HT-29 (cell line): ENCODE data around the gene CYP4A22. TPM values are rescaled to one million over a fixed set of nuclear protein-coding genes. Genes with fewer than 3 reads are reported as not detected.
"Not testable (repeated sequence)": the region's sequence is repeated elsewhere in the genome, so short reads cannot be mapped to it uniquely, and the experiment has no call there.

Source experiments
- DNase-seq: peaks from one replicate; pipeline ENCODE4 v3.0.0-alpha.2; 2015; ENCODE audit warnings: low spot score
- total RNA-seq: library from RNA; depleted of rRNA; stranded (reverse); fragments of >200 nt; shearing (Covaris generic); gene quantifications from 2 replicates; pipeline ENCODE4 v1.2.3, GENCODE V29; 2014

Gene CYP4A22
- total RNA-seq, 1 experiment from 2014 or later, result not detected

DNA sequence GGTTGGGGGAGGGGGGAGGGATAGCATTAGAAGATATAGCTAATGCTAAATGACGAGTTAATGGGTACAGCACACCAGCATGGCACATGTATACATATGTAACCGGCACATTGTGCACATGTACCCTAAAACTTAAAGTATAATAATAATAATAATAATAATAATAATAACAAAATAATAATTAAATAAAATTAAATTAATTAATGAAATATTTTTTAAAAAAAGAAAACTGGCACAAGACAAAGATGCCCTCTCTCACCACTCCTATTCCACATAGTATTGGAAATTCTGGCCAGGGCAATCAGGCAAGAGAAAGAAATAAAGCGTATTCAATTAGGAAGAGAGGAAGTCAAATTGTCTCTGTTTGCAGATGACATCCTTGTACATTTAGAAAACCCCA is 20.7 kb downstream of the CYP4A22 start:
- not testable (repeated sequence) for DNase-seq

DNA sequence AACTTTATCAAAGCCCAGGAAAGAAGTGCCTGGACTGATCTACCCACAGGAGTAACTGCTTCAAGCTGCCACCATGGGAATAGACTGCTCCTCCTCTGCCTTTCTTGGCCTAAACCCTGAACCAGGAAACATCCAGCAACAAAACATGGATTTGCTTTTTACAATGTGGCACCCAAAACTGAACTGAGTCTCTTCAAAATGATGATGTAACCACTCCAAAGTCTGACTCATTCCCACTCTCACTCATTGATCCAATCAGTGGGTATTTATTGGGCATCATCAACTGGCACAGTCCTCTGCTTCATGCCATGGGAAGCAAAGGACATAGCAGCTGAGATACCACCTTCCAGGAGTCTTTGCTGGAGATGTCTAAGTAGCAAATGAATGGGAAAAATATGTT is 23.5 kb downstream of the CYP4A22 start:
- no peak for DNase-seq

DNA sequence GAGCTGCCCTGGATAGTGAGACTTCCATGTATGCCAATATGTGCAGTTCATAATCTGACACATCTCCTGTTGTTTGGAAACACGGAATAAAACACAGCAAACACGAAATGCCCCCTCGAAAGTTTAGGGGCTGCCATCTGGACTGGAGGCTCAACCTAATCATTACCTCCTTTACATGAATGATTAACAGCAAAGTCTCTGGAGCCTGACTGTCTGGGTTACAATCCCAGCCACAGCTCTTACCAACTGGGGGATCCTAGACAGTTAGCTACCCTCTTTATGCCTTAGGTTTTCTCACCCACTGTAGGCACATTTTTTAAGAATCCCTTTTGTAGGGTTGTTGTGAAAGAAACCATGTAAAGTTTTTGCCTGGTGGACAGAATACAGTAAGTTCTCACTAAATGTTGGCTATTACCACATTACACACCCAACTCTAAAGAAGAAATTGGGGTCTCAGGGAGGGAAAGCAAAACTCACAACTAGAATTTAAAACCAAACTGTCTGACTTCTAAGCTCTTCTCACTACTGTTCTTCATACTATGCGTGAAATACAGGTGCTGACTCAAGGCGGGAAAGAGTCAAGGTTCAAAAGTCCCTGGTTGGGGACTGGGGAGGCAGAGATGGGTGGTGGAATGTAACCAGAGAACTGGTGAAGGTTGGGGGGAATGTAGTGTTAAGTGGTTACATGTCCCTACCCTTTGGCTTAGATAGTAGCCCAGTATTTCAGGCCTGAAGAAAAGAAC is 24.2 kb downstream of the CYP4A22 start:
- no peak for DNase-seq

DNA sequence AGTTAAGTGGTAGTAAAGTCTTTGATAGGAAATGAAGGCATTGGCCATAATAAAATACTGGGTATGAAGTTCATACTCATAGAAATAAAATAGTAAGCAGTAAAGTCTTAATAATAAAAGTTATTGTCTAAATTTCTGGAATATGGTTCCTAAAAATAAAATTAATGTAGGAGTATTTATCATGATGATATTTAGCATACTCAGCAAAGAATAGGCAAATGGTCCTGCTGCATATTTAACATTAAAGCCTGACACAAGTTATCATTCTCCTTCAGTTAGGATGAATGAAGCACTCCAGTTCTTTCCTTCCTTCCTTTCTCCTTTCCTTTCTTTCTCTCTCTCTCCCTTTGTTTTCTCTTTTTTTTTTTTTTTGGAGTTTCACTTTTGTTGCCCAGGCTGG is 27.3 kb downstream of the CYP4A22 start:
- no peak for DNase-seq

DNA sequence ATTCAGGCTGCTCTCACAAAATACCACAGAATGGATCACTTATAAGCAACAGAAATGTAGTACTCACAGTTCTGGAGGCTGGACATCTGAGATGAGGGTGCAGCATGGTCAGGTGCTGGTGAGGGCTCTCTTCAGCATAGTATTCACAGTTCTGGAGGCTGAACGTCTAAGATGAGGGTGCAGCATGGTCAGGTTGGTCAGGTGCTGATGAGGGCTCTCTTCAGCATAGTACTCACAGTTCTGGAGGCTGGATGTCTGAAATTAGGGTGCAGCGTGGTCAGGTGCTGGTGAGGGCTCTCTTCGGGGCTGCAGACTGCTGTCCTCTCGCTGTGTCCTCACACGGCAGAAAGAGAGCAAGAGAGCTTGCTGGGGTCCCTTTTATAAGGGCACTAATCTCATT is 35.5 kb downstream of the CYP4A22 start:
- no peak for DNase-seq

DNA sequence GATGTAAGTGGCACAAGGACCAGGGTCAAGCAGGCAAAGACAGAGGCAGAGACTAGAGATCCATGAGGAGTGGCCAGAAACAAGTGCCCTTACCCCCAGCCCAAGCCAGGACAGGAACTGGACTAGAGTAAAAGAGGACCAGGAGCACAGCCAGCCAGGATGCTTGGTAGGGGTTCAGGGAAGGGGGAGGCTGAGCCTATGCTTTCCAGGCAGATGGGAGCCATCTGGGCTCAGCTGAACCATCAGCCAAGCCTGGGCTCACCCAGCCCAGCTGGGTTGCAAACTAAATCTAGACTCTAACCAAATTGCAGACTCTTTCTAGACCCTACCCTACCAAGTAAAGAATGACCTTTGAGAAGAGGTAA is 37.4 kb downstream of the CYP4A22 start:
- no peak for DNase-seq

DNA sequence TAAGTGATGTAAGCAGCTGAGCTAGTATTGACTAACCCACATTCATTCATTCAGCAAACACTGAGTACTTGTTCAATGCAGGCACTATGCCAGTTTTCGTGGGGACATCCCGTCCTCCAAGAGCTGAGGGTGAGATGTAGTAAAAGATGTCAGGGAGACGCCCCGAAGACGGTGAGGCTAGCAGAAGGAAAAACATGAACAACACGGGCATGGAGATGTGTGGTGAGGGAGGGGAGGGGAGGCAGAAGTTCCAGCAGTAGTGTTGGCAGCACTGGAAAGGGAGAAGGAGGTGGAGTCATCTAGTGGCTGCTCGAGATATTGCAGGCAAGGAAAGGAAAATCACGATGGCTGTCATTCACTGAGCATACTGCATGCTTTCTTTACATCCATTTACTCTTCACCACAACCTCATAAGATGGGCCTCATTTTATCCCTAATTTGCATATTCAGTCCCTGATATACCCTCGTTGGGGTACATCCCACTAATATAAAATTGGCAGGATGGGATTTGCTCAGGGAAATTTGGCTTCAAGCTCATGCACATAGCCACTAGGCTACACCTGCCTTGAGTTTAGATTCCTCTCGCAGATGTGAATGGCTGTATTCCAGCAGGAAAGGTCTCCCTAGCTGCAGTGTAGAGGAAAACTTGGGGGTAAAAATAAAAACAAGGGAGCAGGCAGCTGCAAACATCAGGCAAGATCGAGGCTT is 38.1 kb downstream of the CYP4A22 start:
- DNase-seq, result peak; percentile 85

DNA sequence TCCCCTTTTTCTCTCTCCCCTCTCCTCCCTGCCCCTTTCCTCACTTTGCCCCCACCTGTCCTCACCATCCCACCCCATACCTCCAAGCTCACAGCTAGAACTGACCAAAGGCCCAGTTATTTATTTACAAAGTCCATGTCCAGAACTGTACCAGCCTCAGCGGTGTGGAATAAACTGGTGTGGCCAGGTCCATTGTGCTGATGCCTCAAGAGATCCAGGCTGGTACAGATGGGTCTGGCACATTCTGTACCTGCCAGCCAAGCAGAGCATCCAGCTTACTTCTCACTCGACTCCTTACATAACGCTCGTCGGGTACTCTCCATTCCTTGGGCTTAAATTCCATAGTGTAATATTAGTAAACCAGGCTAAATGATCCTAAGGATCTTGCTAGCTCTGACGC is 40.8 kb downstream of the CYP4A22 start:
- DNase-seq, result no peak

DNA sequence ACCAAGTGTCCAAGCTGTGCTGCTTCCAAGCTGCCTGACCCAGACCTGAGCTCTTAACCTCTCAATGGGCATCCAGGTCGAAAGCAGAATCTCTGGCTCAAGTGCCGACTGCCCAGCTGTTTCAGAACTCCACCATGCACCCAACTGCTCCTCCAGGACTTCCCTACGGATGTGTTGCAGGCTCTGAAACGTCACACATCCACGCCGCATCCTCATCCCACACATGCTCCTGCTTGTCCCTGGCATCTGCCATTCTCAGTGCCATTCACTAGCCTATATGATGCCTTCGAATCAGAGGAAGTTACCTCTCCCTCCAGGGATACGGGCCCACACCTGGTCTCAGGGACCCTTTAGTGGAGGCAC is 41.4 kb downstream of the CYP4A22 start:
- DNase-seq, result no peak

DNA sequence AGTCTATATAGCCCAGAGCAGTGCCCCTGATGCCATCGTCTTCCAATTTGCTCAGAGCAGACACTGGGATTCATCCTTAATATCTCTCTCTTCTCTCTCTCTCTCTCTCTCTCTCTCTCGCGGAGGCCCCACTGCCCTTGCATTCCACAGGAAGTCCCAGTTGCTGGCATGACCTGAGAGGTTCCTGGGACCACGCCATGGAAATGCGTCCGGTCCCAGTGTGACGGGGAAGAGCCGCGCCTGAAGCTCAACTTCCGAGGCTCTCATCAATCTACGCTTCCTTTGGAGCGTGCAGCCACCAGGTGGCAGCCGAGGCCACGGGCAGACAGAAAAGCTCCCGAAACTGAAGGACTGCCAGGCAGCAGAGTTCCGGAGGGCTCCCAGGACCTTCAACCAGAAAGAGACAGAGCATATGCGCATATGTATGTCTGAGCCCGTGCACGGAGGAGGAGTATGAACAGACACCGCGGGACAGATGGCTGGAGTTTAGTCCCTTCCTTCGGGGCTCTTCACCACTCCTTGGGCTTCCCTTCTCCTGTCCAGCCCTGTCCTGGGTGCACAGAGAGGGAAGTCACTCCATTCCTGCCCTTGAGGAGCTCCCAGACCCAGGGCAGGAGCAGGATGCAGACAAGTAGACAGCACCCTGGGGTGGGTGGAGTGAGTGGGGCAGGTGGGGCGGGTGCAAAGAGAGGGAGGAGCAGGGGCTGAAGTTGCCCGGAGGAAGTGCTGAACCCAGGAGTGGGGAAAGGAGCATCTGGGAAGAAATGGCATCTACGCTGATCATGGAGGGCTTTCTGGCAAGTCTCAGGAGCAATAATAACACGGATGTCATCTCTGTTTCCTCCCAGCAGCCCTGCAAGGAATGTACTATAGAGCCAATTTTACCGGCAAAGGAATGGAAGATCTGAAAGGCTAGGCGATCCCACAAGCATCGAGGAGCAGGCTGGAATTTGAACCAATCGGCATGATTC is 42.1 kb downstream of the CYP4A22 start:
- peak; percentile 96 for DNase-seq

DNA sequence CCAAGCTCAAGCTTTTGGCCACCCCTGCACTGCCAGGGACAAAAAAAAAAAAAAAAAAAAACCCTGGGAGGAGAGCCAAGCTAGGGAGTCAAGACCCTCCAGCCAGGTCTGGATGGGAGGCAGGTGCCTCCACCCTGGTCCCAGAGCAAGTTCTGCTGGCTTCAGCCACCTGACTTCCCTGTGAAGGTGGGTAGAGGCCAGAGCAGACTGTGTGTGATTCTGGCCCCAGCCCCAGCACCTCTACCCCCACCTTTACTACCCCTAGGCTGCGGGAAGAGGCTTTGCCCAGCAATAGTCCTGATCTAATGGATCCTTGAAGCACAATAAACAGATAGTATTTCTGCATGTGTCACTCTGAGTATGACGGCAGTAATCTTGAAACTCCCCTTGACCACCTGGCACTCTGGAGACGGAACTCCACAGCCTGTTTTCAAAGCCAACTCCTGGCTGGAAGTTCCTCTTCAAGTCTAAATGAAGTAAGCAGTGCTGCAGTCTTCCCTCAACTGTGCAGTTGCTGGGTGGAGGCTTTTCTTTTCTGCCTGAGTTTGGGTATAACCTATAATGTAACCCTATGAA is 42.8 kb downstream of the CYP4A22 start:
- DNase-seq, result no peak

DNA sequence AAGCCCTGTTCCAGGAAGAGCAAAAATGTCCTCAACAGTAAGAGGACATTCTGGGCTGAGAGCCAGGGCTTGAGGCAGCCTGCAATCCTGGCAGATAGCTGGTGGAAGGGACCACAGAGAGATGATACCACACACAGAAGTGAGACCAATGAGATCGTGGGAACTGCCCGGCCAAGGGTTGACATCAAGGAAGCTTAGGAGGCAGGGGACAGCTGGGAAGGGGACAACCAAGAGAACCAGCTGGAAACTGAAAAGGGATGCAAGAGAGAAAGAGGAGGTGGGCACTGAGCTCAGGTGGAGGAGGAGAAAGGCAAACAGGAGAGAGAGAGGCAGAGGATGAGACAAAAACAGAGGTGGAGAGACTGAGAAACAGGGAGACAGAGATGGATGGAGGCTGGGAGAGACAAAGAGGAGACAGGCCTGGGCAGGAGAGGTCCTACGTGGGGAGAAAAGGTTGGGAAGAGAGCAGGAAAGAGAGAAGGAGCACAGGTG is 43.4 kb downstream of the CYP4A22 start:
- DNase-seq, result no peak

DNA sequence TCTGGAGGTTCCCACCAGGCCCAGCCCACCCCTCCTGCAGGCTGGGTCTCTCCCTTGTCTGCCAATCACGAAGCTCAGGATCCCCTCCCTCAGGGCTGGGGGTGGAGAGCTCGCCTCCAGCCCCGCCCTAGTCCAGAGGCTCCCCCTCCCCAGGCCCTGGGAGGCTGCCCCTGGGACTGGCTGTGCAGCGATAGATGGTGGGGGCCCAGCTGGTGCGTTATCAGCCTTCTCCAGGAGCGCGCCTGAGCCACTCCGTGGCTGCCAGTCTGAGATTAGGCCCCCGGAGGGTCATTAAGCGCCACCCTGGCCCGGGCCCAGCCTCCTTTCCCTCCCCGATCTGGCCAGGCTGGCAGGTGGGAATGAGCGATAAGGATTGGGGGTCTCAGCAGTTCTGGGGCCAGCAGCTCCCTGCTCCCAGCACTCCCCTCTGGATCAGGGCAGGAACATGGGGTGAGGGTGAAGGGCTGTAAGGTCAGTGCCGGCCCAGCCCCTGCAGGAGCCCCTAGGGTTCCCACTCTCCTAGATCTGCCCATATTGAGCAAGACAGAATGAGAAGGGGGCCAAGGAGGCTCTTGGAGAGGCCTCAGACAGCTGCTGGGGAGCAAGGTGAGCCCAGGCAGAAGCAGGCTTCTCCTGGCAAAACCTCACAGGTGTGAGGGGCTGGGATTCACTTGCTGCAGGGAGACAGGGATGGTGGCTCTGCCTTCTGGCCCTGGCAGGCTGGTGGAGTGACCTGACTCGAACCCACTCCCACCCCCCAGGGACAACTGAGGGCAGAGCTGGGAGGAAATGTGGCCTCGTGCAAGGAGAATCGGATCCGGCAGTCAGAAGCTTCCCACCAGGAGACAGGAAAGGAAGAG is 44.1 kb downstream of the CYP4A22 start:
- DNase-seq, result no peak

DNA sequence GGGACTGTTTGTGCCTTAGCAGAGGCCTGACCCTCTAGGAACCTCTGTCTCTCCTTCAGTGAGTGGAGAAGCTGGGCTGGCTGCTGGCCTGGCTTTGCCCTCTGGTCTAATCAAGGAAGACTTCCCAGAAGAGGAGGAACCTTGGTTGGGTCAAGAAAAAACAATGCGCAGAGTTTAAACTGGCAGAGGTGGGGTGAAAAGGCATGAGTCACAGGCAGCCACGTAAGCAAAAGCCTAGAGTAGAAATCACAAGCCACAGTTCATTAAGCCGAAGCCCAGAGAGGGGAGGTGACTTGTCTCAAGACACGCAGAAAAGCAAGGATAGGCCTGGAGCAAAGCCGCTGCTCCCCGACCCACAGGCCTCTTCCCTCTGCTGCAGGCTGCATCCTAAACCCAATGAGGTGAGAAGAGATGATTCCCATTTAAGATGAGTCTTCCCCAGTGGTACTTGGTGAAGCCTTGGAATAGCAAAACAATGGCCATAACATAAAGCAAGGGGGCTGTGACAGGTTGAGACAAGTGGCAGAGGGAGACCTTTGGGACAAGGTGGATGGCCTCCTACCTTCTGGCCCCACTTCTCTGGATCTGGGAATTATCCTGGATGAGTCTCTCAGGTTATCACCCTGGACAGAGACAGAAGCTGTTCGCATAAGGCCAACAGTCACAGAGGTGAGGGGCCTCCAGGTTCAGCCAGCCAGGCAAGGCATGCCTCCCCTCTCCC is 44.9 kb downstream of the CYP4A22 start:
- DNase-seq, result peak; percentile 59

DNA sequence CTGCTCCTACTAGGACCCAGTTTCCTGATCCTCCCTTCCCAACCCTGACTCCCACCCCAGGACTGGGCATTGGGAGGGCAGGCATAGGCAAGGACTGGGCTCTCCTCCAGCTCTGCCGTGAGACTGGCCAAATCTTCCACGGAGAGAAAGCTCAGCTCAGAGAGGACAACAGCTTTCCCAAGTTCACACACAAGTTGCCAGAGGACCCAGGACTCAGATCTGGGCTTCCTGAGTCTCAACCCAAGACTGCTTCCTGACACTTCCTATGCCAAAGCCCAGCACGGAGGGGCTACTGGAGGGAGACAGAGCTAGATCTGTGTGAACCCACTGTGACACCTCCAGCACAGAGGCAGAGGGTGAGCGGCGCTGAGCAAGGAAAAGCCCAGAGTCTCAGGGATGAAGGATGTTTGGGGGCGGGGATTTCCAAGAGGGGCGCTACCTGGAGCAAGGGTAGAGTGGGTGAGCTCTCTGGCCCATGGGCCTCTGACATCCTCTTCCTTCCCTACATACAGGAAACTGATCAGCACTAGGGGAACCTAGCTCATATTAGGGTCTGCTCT is 45.5 kb downstream of the CYP4A22 start:
- no peak for DNase-seq

DNA sequence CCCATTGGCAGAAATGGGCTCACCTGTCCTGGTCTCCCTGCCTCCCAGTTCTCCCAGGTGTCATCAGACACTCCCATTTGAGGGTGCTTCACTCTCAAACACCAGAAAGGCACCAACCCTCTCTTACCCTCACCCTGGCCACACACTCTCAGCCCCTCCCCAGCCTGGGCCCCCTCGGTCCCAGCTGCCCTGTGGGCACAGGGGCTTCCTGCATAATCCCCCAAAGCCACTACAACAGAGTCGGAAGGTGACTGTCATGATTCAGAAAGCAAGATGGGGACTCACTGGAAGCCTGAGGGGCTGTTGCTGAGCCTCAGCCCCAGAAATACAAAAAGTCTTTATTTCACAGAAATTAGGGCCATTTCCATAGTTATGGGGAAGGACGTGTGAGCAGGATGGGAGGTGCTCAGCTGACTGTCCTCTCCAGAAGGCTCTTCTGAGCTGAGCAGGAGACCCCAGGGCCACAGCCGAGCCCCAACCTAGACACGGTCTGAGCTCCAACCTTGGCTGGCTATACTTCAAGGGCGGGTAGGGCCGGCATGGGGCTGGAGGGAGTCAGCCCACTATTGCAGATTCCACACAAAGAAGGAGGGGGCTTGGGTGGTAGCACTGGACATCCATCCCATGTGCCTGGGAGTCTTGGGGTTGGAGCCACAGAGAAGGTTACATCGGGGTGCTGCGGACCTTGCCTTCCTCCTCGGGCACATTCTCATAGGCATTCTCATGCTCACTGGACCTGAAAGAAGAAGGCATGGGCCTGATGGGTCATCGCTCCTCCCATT is 46.3 kb downstream of the CYP4A22 start:
- no peak for DNase-seq

DNA sequence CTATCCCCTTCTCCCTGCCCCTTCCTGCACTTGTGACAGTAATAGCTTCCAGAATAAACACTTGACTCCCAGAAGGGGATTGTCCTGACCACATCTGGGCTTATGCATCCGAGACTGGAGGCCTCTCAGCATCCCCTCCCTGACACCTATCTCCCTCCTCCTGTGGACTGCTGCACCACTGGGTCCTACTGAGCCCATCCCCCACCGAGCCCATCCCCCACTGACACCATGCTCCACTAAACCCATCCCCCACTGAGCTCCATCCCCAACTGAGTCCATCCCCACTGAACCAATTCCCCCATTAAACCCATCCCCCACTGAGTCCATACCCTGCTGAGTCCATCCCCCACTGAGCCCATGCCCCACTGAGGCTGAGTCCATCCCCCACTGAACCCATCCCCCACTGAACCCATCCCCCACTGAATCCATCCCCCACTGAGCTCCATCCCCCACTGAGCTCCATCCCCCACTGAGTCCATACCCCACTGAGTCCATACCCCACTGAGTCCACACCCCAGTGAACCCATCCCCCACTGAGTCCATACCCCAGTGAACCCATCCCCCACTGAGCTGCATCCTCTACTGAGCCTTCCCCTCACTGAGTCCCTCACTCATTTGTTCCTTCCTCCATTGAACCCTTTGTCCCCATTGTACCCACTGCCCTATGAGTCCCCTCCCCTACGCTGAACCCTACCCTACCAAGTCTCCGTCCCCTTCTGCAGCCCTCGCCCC is 47.0 kb downstream of the CYP4A22 start:
- DNase-seq, result no peak
